NCI-H774 (cell line): Measurements from ENCODE around the gene AKTIP.
"Not testable (repeated sequence)": the region's sequence is repeated elsewhere in the genome, so short reads cannot be mapped to it uniquely, and the experiment has no call there.

Experiments
- DNase-seq: peaks from one replicate; lab custom pipeline; 2025; lab: John Stamatoyannopoulos, UW

The AKTIP gene

GRCh38 chr16:53515259-53515658 lies 12.2 kb upstream of the AKTIP start:
- no peak for DNase-seq

- DNase-seq, result not testable (repeated sequence)
These were observed 9.8 kb upstream of the AKTIP start for GRCh38 chr16:53512795-53513194.

- peak; percentile 78 for DNase-seq
These were observed 8.6 kb upstream of the AKTIP start for GRCh38 chr16:53511403-53512280.

- DNase-seq, result no peak
These were observed 8.0 kb upstream of the AKTIP start for GRCh38 chr16:53511084-53511402.

GRCh38 chr16:53510704-53511070 lies 7.7 kb upstream of the AKTIP start:
- DNase-seq, result no peak

- peak; percentile 56 for DNase-seq
These were observed 7.1 kb upstream of the AKTIP start for GRCh38 chr16:53509906-53510703.

GRCh38 chr16:53507464-53508179 lies 4.6 kb upstream of the AKTIP start:
- DNase-seq, result no peak

GRCh38 chr16:53506254-53506653 lies 3.2 kb upstream of the AKTIP start:
- no peak for DNase-seq

GRCh38 chr16:53504665-53505064 lies 1.7 kb upstream of the AKTIP start:
- no peak for DNase-seq

- no peak for DNase-seq
These were observed 1.1 kb upstream of the AKTIP start for GRCh38 chr16:53503991-53504663.

GRCh38 chr16:53503270-53503923 lies 388 bp upstream of the AKTIP start:
- peak; percentile 99 for DNase-seq

GRCh38 chr16:53501216-53501859 lies 1.7 kb downstream of the AKTIP start:
- DNase-seq, result no peak

- no peak for DNase-seq
These were observed 4.0 kb downstream of the AKTIP start for GRCh38 chr16:53498984-53499383.

GRCh38 chr16:53495325-53495724 lies 7.7 kb downstream of the AKTIP start:
- no peak for DNase-seq

GRCh38 chr16:53494636-53495035 lies 8.4 kb downstream of the AKTIP start:
- no peak for DNase-seq

- no peak for DNase-seq
These were observed 10.5 kb downstream of the AKTIP start for GRCh38 chr16:53492503-53492902.

- no peak for DNase-seq
These were observed 13.3 kb downstream of the AKTIP start for GRCh38 chr16:53489755-53490154.

- DNase-seq, result no peak
These were observed 16.8 kb downstream of the AKTIP start for GRCh38 chr16:53486230-53486629.

GRCh38 chr16:53484542-53484941 lies 18.5 kb downstream of the AKTIP start:
- no peak for DNase-seq

GRCh38 chr16:53482123-53482522 lies 20.9 kb downstream of the AKTIP start:
- DNase-seq, result no peak

- DNase-seq, result no peak
These were observed 22.6 kb downstream of the AKTIP start for GRCh38 chr16:53480394-53480793.
